RWPE2 (cell line): ENCODE measurements around the gene RNF6.

Experiments
- ATAC-seq: fragments of 200-7000 bp; cut with Tn5 transposase; 3 replicates; pipeline ENCODE4 v1.9.1; 2021; ENCODE audit warnings: low read depth
- DNase-seq: peaks from one replicate; pipeline ENCODE4 v3.0.0-alpha.2; 2020; ENCODE audit warnings: low spot score
- H3K27ac ChIP-seq: fragments of 450-650 bp; 2 replicates; pipeline ENCODE4 v1.5.1; 2017; ENCODE audit warnings: mild to moderate bottlenecking; ENCODE audit not compliant: poor library complexity, severe bottlenecking
- H3K27me3 ChIP-seq: fragments of 250-450 bp; sonication (Bioruptor Pico); 2 replicates; pipeline ENCODE4 v1.5.1; 2021; ENCODE audit warnings: mild to moderate bottlenecking, moderate library complexity; ENCODE audit not compliant: insufficient read depth, poor library complexity, severe bottlenecking
- H3K36me3 ChIP-seq: fragments of 250-450 bp; sonication (Bioruptor Pico); 2 replicates; pipeline ENCODE4 v1.5.1; 2020; ENCODE audit warnings: low read depth, mild to moderate bottlenecking, moderate library complexity
- H3K4me1 ChIP-seq: fragments of 250-450 bp; sonication (Bioruptor Pico); 2 replicates; pipeline ENCODE4 v1.5.1; 2021; ENCODE audit warnings: mild to moderate bottlenecking, moderate library complexity; ENCODE audit not compliant: insufficient read depth, poor library complexity, severe bottlenecking
- H3K4me3 ChIP-seq: fragments of 250-450 bp; sonication (Bioruptor Pico); 2 replicates; pipeline ENCODE4 v1.5.1; 2021; ENCODE audit warnings: mild to moderate bottlenecking, moderate library complexity; ENCODE audit not compliant: severe bottlenecking
- H3K9me3 ChIP-seq: fragments of 250-450 bp; sonication (Bioruptor Pico); 2 replicates; pipeline ENCODE4 v1.5.1; 2021; ENCODE audit warnings: mild to moderate bottlenecking, moderate library complexity; ENCODE audit not compliant: severe bottlenecking
- TF ChIP-seq, protein P1 (sequence below): fragments of 450-650 bp; IDR thresholded peaks from one replicate; pipeline ENCODE4 v1.5.1; 2017; ENCODE audit warnings: mild to moderate bottlenecking, moderate library complexity; ENCODE audit not compliant: poor library complexity, severe bottlenecking

RNF6 gene

DNA sequence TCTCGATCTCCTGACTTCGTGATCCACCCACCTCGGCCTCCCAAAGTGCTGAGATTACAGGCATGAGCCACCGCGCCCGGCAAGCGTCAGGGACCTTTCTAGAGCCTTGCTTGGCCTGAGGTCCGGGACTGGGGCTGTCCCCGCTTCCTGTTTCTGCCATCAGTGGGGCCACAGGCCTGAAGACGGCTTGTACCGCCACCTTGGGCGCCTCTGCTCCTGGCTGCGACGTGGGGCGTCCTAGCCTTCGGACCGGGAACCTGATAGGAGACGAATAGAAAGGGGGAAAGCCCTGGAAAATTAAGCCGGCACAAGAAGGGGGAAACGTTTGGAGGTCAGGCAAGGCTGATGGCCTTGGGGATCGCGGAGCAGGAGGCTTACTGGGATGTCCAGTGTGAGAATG lies 35.1 kb downstream of the RNF6 start:
- no peaks in the 10 kb centered on the region for H3K27me3 ChIP-seq
- H3K4me1 ChIP-seq: peaks cover 4% of the 10 kb centered on the region
- ATAC-seq (no peak), DNase-seq (no peak)
- TF ChIP-seq, protein P1, sequence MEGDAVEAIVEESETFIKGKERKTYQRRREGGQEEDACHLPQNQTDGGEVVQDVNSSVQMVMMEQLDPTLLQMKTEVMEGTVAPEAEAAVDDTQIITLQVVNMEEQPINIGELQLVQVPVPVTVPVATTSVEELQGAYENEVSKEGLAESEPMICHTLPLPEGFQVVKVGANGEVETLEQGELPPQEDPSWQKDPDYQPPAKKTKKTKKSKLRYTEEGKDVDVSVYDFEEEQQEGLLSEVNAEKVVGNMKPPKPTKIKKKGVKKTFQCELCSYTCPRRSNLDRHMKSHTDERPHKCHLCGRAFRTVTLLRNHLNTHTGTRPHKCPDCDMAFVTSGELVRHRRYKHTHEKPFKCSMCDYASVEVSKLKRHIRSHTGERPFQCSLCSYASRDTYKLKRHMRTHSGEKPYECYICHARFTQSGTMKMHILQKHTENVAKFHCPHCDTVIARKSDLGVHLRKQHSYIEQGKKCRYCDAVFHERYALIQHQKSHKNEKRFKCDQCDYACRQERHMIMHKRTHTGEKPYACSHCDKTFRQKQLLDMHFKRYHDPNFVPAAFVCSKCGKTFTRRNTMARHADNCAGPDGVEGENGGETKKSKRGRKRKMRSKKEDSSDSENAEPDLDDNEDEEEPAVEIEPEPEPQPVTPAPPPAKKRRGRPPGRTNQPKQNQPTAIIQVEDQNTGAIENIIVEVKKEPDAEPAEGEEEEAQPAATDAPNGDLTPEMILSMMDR: no peak
- H3K9me3 ChIP-seq: no peaks in the 10 kb centered on the region
- H3K27ac ChIP-seq: peak overlapping the region; percentile 44
- no peaks in the 10 kb centered on the region for H3K36me3 ChIP-seq
- H3K4me3 ChIP-seq: peak overlapping the region; percentile 45

DNA sequence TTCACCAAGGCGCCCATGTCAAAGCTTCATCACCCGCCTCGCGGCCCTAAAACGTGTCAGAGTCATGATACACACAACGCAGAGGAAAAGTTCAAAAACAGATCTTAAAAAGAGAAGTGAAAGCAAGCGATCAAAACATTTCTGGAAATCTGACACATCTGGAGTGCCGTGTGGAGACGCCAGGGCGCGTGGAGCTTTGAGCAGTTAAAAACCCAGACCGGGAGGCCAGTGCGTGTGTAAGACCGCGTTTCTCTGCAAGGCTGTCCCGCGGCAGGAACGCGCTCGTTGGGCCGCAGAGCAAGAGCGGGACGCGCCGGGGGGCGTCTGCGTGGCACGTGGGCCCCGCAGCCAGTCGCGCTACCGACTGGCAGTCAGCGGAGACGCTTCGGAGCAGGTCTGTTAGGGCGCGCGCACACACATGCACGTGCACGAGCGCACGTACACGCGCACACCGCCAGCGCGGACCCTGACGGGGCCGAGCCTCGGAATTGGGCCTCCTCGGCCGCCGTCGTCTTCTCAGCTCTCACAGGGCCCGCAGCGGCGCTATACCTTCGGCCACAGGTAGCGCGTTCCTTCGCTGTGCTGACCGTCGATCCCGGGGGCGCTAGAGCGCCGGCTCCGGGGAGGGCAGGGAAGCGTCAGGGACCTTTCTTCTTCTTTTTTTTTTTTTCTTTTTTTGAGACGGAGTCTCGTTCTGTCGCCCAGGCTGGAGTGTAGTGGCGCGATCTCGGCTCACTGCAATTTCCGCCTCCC lies 35.8 kb downstream of the RNF6 start:
- ATAC-seq: peak; percentile 91
- TF ChIP-seq, protein P1: peak; percentile 77
- Histone ChIP-seq H3K4me1 (peaks cover 4% of the 10 kb centered on the region), H3K4me3 (peak overlapping the region; percentile 45), H3K9me3 (no peaks in the 10 kb centered on the region), H3K27ac (peak overlapping the region; percentile 44), H3K27me3 (no peaks in the 10 kb centered on the region), H3K36me3 (no peaks in the 10 kb centered on the region)
- peak; percentile 84 for DNase-seq

DNA sequence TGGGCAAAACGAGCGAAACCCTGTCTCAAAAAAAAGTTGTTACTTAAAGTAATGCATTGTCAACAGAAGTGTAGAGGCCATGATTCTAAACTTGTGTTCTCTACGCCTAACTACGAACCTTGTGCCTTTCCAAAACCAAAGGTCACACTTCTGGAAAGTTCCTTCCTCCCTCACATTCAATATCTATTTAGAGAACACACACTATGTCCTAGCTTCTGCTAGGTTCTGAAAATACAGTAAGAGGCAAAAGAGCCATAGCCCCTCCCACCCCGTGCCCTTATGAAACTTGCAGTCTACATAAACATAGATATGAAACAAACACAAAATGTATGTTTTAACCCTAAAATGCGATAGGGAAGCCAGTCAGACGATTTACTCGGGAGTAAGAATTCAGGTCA lies 36.4 kb downstream of the RNF6 start:
- Histone ChIP-seq H3K4me1 (peaks cover 4% of the 10 kb centered on the region), H3K9me3 (no peaks in the 10 kb centered on the region), H3K27me3 (no peaks in the 10 kb centered on the region), H3K4me3 (peak overlapping the region; percentile 45), H3K27ac (peak overlapping the region; percentile 44), H3K36me3 (no peaks in the 10 kb centered on the region)
- TF ChIP-seq, protein P1: no peak
- ATAC-seq (no peak), DNase-seq (no peak)

DNA sequence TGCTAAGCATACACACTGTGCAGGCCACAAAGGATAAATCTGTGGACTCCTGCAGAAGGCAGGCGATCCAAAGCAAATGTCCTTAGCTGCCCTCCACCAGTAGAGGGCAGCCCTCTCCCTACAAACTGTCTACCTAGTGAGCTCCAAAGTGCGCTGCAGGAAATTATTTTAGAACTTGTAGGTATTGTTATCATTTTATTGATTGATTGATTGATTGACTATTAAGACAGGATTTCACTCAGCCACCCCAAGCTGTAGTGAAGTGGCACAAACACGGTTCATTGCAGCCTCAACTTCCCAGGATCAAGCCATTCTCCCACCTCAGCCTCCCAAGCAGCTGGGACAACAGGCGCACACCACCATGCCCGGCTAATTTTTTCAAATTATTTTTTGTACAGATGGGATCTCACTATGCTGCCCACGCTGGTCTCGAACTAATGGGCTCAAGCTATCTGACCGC lies 37.3 kb downstream of the RNF6 start:
- Histone ChIP-seq H3K27me3 (no peaks in the 10 kb centered on the region), H3K27ac (no peak overlapping the region), H3K4me3 (no peak overlapping the region), H3K36me3 (no peaks in the 10 kb centered on the region), H3K9me3 (no peaks in the 10 kb centered on the region), H3K4me1 (peaks cover 4% of the 10 kb centered on the region)
- ATAC-seq (peak; percentile 68; the same call in 2 of the 3 replicates), DNase-seq (no peak)
- TF ChIP-seq, protein P1: peak; percentile 88

DNA sequence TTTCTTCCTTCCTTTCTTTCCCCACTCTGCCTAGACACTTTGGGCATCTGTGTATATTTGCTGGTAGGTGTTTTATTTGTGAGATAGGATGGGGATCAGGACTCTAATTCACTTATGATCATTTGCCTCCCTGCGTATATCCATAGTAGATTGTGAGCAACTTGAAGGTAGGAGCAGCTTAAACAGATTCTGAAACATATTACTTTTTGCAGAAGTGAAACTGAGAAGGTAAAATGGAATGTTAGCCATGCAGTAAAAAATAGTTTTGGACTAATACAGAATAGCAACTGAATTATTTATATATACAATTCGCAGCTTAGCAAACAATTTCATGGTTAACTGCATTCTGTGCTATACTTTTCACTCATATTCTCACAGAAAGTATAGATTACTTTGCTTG lies 38.7 kb downstream of the RNF6 start:
- Histone ChIP-seq H3K4me3 (no peak overlapping the region), H3K27me3 (no peaks in the 10 kb centered on the region), H3K27ac (no peak overlapping the region), H3K36me3 (no peaks in the 10 kb centered on the region), H3K9me3 (no peaks in the 10 kb centered on the region), H3K4me1 (peaks cover 4% of the 10 kb centered on the region)
- DNase-seq (no peak), ATAC-seq (no peak)
- TF ChIP-seq, protein P1: no peak
